ENCODE results near the gene COX4I1. TPM values are rescaled to one million over a fixed set of nuclear protein-coding genes. Genes with fewer than 3 reads are reported as not detected.

The COX4I1 gene
- total RNA-seq, 1 donor from 2014 or later: 850 TPM

DNA sequence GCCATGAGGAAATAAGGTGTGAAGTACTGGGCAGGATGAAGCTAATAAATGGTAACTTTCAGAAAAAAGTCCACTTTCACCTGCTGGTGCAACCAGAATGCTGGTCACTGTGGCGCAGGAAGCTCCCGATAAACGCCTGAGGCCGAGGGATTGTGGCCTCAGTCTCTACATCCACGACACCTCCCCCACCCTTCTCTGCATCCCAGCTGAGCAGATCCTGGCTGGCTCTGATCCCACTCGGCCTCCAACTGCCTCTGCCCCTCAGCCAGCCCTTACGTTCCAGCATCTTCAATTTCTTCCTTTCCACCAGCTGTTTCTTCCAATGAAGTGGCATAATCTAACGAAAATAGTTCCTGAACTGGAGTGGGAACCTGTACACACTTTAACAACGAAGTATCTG is 49.5 kb downstream of the COX4I1 start:
- TF ChIP-seq CTCF (IDR thresholded peaks at IDR 0.05; ENCODE audit: insufficient read depth, low read length, poor library complexity, severe bottlenecking): no peak
- no peaks in the 10 kb centered on the region for H3K36me3 ChIP-seq (ENCODE audit: control insufficient read depth, insufficient read depth, low read length)
- peaks cover 5% of the 10 kb centered on the region for H3K27me3 ChIP-seq (ENCODE audit: control insufficient read depth, insufficient read depth, low read length)

DNA sequence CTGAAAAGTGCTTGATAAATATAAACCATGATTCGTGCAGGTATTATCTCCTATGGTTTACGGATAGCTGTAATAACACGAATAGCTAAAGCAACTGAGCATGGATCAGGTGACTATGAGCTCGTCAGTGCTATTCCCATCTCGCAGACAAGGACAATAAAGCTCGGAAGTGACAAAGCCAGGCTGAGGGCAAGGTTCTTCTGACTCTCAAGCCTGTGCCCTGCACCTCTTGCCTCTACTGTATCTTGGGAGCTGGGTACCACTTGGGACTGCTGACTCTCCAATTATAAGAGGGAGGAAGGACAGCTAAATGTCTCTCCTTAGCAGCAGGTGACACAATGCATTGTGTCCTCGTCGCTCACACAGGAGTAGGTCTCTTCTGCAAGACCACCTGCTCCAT is 49.9 kb downstream of the COX4I1 start:
- Histone ChIP-seq H3K27me3 (ENCODE audit: control insufficient read depth, insufficient read depth, low read length) (peaks cover 5% of the 10 kb centered on the region), H3K4me3 (ENCODE audit: low read depth, low read length) (no peak overlapping the region), H3K36me3 (ENCODE audit: control insufficient read depth, insufficient read depth, low read length) (no peaks in the 10 kb centered on the region)
- no peak for TF ChIP-seq CTCF (IDR thresholded peaks at IDR 0.05; ENCODE audit: insufficient read depth, low read length, poor library complexity, severe bottlenecking)
- DNase-seq (ENCODE audit: low read depth): no peak

More for the DNA sequence above, 49.5 kb downstream of the COX4I1 start:
- no peak overlapping the region for H3K4me3 ChIP-seq (ENCODE audit: low read depth, low read length)
- no peak for DNase-seq (ENCODE audit: low read depth)

- DNase-seq (ENCODE audit: low read depth): no peak
- no peaks in the 10 kb centered on the region for H3K36me3 ChIP-seq (ENCODE audit: control insufficient read depth, insufficient read depth, low read length)
- H3K27me3 ChIP-seq (ENCODE audit: control insufficient read depth, insufficient read depth, low read length): peaks cover 2% of the 10 kb centered on the region
- no peak overlapping the region for H3K4me3 ChIP-seq (ENCODE audit: low read depth, low read length)
- no peak for TF ChIP-seq CTCF (IDR thresholded peaks at IDR 0.05; ENCODE audit: insufficient read depth, low read length, poor library complexity, severe bottlenecking)
These were observed 50.9 kb downstream of the COX4I1 start for GRCh38 chr16:85850344-85850880.

DNA sequence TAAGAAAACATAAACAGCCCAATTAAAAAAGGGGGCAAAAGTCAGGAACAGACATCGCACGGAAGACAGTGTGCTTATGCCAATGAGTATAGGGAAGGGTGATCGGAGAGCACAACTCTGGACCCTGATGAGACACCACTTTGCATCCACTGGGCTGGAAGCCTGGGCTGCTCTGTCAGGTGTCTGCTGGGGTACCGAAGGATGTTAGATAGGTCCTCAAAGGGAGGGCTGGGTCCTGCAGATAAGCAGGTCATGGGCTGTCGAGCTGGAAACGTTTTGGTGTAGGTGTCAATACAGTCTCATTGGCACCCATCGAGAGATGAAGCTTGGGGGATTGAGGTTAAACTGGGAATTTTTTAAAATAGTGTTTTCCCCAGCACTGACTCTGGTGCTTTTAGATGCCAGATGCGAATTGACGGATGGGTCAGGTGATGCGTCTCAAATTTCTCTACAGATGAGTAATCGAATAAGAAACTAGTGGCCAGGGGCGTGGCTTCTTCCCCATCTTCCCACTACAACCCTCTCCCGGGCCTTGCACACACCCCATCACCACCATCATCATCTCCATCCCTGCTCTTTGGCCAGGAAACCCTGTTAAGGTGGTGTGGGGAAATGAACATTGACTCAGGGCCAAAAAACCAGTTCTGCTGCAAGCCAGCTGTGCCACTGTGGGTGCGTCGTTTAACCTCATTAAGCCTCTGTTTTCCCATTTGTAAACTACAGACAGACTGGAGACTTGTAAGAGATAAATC is 51.7 kb downstream of the COX4I1 start:
- Histone ChIP-seq H3K27me3 (ENCODE audit: control insufficient read depth, insufficient read depth, low read length) (peaks cover 2% of the 10 kb centered on the region), H3K36me3 (ENCODE audit: control insufficient read depth, insufficient read depth, low read length) (no peaks in the 10 kb centered on the region), H3K4me3 (ENCODE audit: low read depth, low read length) (no peak overlapping the region)
- TF ChIP-seq CTCF (IDR thresholded peaks at IDR 0.05; ENCODE audit: insufficient read depth, low read length, poor library complexity, severe bottlenecking): no peak
- no peak for DNase-seq (ENCODE audit: low read depth)

GRCh38 chr16:85853547-85854545 is 54.4 kb downstream of the COX4I1 start:
- no peak for TF ChIP-seq CTCF (IDR thresholded peaks at IDR 0.05; ENCODE audit: insufficient read depth, low read length, poor library complexity, severe bottlenecking)

More at GRCh38 chr16:85853547-85854545, 54.4 kb downstream of the COX4I1 start:
- Histone ChIP-seq H3K4me3 (ENCODE audit: low read depth, low read length) (no peak overlapping the region), H3K27me3 (ENCODE audit: control insufficient read depth, insufficient read depth, low read length) (peaks cover 2% of the 10 kb centered on the region), H3K36me3 (ENCODE audit: control insufficient read depth, insufficient read depth, low read length) (no peaks in the 10 kb centered on the region)
- DNase-seq (ENCODE audit: low read depth): no peak
